ENCODE measurements around the gene TRAM2.

TRAM2 gene

DNA sequence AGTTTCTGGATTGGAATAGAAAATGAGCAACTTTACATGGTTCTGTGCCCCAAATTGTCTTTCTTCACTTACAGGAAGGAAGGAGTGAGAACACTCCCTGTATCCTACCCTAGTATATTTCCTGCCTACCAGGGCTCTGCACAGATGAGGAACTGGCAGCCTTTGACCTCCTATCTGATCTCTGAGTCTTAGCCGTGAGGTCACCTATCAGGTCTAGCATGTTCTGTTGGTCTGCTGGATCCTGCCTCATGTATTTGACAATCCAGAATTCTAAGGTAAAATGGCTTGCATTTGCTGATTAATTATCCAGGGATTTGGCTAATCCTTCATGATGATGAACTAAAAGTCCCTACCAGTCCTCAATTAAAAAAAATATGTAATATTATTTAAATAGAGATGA, 35.0 kb upstream of the TRAM2 start:
- Histone ChIP-seq H3K27ac (peak overlapping the region in 1 of 11 experiments; percentile 36; a peak in 1 of 22 replicates), H3K4me1 (peaks cover 0 to 25% (median 4%) of the 10 kb centered on the region in 10 experiments; a peak in 9 of 20 replicates), H3K9ac (no peak overlapping the region), H3K27me3 (no peaks in the 10 kb centered on the region), H3K4me3 (no peak overlapping the region), H3K4me2 (peak overlapping the region in 7 of 11 experiments; percentile 3 to 63 (median 23); a peak in 8 of 22 replicates), H4K20me1 (no peaks in the 10 kb centered on the region), H3K9me3 (replicated peaks in 1 of 11) (peaks cover 10 to 28% (median 18%) of the 10 kb centered on the region in 11 experiments; a peak in 19 of 22 replicates), H3K36me3 (no peaks in the 10 kb centered on the region)
- no peak for TF ChIP-seq Cebpa-rat (IDR thresholded peaks at IDR 0.05)

DNA sequence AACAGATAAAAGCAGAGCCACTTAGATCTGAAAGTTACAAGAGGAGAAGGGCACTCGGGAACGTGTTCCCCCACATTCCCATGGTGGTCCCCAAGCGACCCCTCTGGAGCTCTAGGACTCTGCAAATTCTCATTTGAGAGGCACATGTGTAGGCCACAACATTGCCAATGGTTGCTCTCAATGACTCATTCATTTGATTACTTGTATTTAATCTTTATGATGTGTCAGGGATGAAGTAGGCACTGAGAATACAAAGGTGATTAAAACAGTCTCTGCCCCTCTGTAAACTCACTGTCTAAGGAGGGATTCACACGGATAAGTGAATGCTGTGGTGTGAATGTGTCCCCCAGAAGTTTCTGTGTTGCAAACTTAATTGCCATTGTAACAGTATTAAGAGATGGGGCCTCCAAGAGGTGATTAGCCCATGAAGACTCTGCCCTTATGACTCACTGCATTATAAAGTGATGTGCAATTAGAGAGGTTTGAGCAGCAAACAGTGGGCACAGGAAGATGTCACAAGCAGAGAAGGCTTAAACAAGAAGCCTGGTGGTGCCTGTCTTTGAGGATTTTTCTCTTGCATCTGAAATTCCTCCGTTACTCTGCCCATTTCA, 34.0 kb upstream of the TRAM2 start:
- Histone ChIP-seq H3K4me1 (peaks cover 0 to 25% (median 4%) of the 10 kb centered on the region in 10 experiments; a peak in 9 of 20 replicates), H3K27me3 (no peaks in the 10 kb centered on the region), H3K9ac (no peak overlapping the region), H3K4me3 (no peak overlapping the region), H3K4me2 (peak overlapping the region in 3 of 11 experiments; percentile 42 to 63 (median 58); a peak in 7 of 22 replicates), H3K27ac (0 out of 22 replicates have a peak overlapping the region, but pooled peaks of 1 of the 11 experiments have one; percentile 1), H3K36me3 (no peaks in the 10 kb centered on the region), H4K20me1 (no peaks in the 10 kb centered on the region), H3K9me3 (replicated peaks in 1 of 11) (peaks cover 10 to 38% (median 20%) of the 10 kb centered on the region in 11 experiments; a peak in 19 of 22 replicates)
- TF ChIP-seq Cebpa-rat (IDR thresholded peaks at IDR 0.05) = no peak

DNA sequence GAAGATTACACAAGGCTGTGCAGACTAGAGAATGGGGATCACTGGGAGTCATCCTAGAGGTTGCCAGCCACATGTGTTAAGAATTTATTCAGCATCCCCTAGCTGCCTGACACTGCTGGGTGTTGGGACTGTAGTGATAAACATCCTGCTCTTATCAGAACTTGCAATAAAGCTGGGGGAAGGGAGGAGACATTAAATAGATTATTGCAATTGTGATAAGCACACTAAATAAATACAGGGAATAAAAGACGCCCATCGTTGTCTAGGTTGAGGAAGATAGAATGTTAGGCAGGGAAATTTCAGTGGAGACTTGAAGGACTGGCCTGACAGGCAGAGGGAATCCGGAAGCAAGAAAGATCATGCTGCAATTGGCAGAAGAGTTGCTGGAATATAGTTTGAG, 33.2 kb upstream of the TRAM2 start:
- Histone ChIP-seq H4K20me1 (no peaks in the 10 kb centered on the region), H3K4me2 (no peak overlapping the region), H3K9ac (no peak overlapping the region), H3K27ac (no peak overlapping the region), H3K4me1 (peaks cover 0 to 31% (median 7%) of the 10 kb centered on the region in 10 experiments; a peak in 11 of 20 replicates), H3K4me3 (no peak overlapping the region), H3K36me3 (no peaks in the 10 kb centered on the region), H3K27me3 (no peaks in the 10 kb centered on the region), H3K9me3 (replicated peaks in 1 of 11) (peaks cover 10 to 39% (median 20%) of the 10 kb centered on the region in 11 experiments; a peak in 19 of 22 replicates)
- no peak for TF ChIP-seq Cebpa-rat (IDR thresholded peaks at IDR 0.05)

DNA sequence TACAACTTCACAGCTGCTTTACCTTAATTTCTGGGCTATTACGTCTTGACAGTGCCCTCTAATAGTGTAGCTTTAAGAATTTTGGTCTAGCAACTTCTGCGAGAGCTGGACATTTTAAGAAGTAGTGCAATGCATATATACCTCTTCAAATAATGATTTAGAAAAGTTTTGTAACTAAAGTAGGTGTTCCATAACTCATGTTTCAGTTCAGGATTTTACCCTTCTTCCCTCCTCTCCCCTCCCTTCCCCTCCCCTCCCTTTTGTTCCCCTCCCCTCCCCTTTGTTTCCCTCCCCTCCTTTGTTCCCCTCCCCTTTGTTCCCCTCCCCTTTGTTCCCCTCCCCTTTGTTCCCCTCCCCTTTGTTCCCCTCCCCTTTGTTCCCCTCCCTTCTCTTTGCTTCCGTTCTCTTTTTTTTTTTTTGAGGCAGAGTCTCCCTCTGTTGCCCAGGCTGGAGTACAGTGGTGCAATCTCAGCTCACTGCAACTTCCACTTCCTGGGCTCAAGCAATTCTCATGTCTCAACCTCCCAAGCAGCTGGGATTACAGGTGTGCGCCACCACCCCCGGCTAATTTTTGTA, 28.8 kb upstream of the TRAM2 start:
- H3K4me3 ChIP-seq = no peak overlapping the region
- H3K9me3 ChIP-seq (replicated peaks in 1 of 11) = peaks cover 10 to 39% (median 20%) of the 10 kb centered on the region in 11 experiments; a peak in 19 of 22 replicates
- no peaks in the 10 kb centered on the region for H3K27me3 ChIP-seq
- no peak for TF ChIP-seq Cebpa-rat (IDR thresholded peaks at IDR 0.05)
- no peak overlapping the region for H3K9ac ChIP-seq
- H4K20me1 ChIP-seq = no peaks in the 10 kb centered on the region
- H3K36me3 ChIP-seq = no peaks in the 10 kb centered on the region
- H3K4me2 ChIP-seq = peak overlapping the region in 2 of 11 experiments; percentile 79 to 80; a peak in 3 of 22 replicates
- H3K27ac ChIP-seq = peak overlapping the region in 5 of 11 experiments; percentile 1 to 47 (median 38); a peak in 7 of 22 replicates
- H3K4me1 ChIP-seq = peaks cover 4 to 42% (median 17%) of the 10 kb centered on the region in 10 experiments; a peak in 18 of 20 replicates

DNA sequence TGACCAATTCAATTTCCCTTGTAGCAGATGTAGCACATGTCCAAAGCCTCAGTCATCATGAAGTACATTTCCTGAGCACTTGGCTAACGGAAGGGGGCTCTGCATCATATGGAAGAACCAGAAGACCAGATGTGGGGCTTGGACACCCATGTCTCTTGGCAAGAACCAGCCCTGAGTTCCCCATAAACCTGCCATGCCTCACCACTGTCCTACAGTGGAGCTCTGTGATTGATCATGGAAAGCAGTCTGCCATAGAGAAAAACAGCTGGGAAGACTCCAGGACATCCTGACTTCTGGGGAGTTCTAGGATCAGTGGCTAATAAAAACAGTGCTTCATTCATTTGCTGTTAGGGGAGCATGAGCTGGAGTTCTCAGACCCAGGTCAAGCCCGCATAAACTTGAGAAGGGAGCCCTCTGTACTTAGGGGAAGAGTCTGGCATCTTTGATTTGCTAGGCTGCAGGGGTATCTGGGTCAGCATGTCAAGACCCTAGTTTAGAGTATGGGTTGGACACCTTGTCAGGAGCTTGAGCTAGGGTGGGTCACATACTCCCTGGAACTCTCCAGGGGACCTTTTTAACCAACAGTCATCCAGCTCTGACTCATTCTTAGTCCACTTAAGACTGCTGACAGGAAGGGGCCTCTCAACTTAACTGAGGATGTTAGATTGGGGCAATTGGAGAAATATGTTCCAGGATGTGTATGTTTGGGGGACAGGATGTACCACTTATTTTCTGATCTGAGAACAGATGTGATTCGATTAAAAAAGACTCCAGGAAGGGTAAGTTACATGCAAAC, 26.3 kb upstream of the TRAM2 start:
- H3K27me3 ChIP-seq = no peaks in the 10 kb centered on the region
- H3K4me3 ChIP-seq = no peak overlapping the region
- H3K36me3 ChIP-seq = no peaks in the 10 kb centered on the region
- peak overlapping the region; percentile 8 to 80 (median 52); a peak in 19 of 22 replicates for H3K4me2 ChIP-seq
- peak overlapping the region in 9 of 11 experiments; percentile 2 to 71 (median 26); a peak in 12 of 22 replicates for H3K27ac ChIP-seq
- TF ChIP-seq Cebpa-rat (IDR thresholded peaks at IDR 0.05) = no peak
- no peaks in the 10 kb centered on the region for H4K20me1 ChIP-seq
- H3K9me3 ChIP-seq (replicated peaks in 1 of 11) = peaks cover 0 to 18% (median 6%) of the 10 kb centered on the region in 11 experiments; a peak in 10 of 22 replicates
- H3K9ac ChIP-seq = peak overlapping the region in 2 of 11 experiments; percentile 17 to 40; a peak in 2 of 22 replicates
- peaks cover 13 to 56% (median 27%) of the 10 kb centered on the region in 10 experiments for H3K4me1 ChIP-seq

DNA sequence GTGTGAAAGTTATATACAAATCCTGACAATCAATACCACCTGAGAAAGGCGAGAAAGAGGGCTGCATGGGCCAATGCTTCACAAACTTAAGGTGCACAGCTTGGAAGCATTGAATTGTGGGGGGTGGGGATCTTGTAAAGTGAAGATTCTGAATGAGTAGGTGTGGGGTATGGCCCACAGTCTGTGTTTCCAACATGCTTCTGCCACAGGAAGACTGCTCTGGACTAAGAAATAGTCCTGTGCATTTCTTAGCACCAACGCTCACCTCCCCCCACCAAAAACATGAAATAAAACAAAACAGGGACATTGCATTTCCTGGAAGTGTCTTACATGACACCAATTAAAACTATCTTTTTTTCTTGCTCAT, 21.9 kb upstream of the TRAM2 start:
- Histone ChIP-seq H3K4me3 (no peak overlapping the region), H3K27me3 (no peaks in the 10 kb centered on the region), H4K20me1 (no peaks in the 10 kb centered on the region), H3K4me2 (peak overlapping the region; percentile 52 to 91 (median 68)), H3K9ac (peak overlapping the region in 2 of 11 experiments; percentile 28 to 33; a peak in 2 of 22 replicates), H3K36me3 (no peaks in the 10 kb centered on the region), H3K4me1 (peaks cover 51 to 83% (median 67%) of the 10 kb centered on the region in 10 experiments), H3K27ac (peak overlapping the region in 9 of 11 experiments; percentile 47 to 85 (median 79); a peak in 12 of 22 replicates), H3K9me3 (replicated peaks in 1 of 11) (no peaks in the 10 kb centered on the region)
- no peak for TF ChIP-seq Cebpa-rat (IDR thresholded peaks at IDR 0.05)

DNA sequence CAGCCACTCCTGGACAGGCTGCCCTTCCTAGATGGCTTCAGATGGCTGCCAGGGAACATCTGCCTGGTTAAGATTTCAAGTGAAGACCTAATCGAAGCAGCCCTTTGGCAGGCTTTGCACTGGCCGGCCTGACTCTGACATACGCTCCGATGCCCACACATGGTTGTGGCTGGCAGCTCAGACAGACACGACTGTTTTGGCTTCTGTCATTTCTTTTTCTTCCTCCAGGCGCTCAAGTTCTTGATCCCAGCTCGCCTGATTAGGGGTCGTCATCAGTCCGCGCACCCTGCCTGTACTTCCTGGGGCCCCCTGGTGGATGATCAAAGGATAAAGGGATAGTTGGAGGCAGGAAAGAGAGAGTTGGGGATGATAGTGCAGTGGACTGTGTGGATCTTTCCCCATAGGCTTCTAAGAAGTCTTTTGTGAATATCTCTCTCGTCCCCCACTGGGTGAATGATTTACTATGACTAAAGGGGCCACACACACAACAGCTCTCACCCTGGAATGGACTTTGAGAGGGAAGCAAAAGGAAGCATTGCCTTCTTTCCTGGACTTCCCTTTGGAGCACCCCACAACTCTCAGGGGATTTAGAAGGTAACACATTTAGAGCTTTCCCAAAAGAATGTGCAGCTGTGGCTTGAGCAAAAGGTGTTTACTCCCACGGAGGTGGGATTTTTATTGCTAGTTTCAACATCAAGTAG, 21.4 kb upstream of the TRAM2 start:
- Histone ChIP-seq H3K4me2 (peak overlapping the region; percentile 52 to 91 (median 68)), H3K4me1 (peaks cover 49 to 83% (median 67%) of the 10 kb centered on the region in 10 experiments), H3K9me3 (replicated peaks in 1 of 11) (no peaks in the 10 kb centered on the region), H3K9ac (peak overlapping the region in 5 of 11 experiments; percentile 28 to 69 (median 55); a peak in 8 of 22 replicates), H3K36me3 (no peaks in the 10 kb centered on the region), H4K20me1 (no peaks in the 10 kb centered on the region), H3K27me3 (no peaks in the 10 kb centered on the region), H3K4me3 (no peak overlapping the region), H3K27ac (peak overlapping the region in 10 of 11 experiments; percentile 30 to 85 (median 78); a peak in 18 of 22 replicates)
- no peak for TF ChIP-seq Cebpa-rat (IDR thresholded peaks at IDR 0.05)

DNA sequence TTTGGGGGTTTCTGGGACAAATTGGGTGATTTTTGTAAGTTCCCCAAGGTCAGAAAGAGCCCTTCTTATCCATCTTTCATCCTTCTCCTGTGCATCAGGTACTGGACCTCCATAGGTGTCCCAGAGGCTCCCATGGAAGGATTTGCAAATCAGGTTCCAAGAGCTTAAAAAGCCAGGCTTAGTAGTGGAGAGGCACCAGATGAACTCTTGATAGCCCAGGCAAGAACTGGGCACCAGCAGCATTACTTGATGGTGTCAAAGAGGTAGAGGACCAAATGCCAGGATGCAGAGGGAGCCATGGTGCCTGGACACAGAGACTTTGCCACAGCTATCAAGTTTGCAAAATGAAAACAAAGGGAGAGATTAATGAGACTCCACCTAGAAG, 20.9 kb upstream of the TRAM2 start:
- no peaks in the 10 kb centered on the region for H3K36me3 ChIP-seq
- no peaks in the 10 kb centered on the region for H4K20me1 ChIP-seq
- no peak for TF ChIP-seq Cebpa-rat (IDR thresholded peaks at IDR 0.05)
- no peaks in the 10 kb centered on the region for H3K27me3 ChIP-seq
- peaks cover 48 to 83% (median 63%) of the 10 kb centered on the region in 10 experiments for H3K4me1 ChIP-seq
- H3K9me3 ChIP-seq (replicated peaks in 1 of 11) = no peaks in the 10 kb centered on the region
- H3K4me2 ChIP-seq = peak overlapping the region; percentile 52 to 91 (median 68); a peak in 20 of 22 replicates
- H3K4me3 ChIP-seq = no peak overlapping the region
- H3K9ac ChIP-seq = peak overlapping the region in 5 of 11 experiments; percentile 28 to 69 (median 55); a peak in 7 of 22 replicates
- H3K27ac ChIP-seq = peak overlapping the region in 10 of 11 experiments; percentile 47 to 85 (median 78); a peak in 17 of 22 replicates
